ENCODE results near the gene LCA5L.
"Not testable (repeated sequence)": the region's sequence is repeated elsewhere in the genome, so short reads cannot be mapped to it uniquely, and the experiment has no call there.

The LCA5L gene

DNA sequence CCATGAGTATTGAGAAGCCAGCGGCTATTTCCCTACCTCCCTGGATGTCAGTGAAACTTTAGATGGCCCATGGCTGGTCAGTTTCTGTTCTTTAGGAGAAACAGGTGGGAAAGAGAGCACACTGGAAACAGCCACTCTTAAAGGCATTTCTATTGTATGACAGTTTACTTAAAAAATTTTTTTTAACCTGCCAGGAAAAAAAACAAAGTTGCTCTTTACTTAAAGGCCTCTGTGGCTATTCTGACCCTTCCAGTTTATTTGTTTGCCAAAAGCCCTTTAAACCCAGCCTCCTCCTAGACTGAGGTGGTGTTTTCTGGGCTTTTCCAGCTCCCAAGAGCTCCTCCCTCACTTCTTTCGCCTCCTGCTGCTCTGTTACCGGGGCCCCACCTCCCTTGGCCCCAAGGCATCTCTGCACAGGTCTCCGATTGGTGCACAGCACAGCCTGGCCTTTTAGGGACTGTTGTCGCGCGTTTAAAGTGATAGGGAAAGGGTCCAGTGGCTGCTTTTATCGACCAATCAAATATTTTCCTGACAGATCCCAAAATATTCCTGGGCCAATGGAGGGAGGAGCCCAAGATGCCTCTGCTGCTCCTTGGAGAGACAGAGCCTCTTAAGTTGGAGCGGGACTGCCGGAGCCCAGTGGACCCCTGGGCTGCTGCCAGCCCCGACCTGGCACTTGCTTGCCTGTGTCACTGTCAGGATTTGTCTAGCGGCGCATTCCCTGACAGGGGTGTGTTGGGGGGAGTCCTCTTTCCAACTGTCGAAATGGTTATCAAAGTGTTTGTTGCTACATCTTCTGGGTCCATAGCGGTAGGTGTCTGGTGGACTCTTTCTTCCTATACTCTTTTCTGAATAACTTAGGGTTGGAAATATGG, 6.0 kb upstream of the LCA5L start, which contains the start of gene SH3BGR:
TSS of gene SH3BGR (plus strand) at position 639 of the 875 bp plus-strand sequence. CDS start at position 766, 127 bp downstream.
- DNase-seq = peak; percentile 13

DNA sequence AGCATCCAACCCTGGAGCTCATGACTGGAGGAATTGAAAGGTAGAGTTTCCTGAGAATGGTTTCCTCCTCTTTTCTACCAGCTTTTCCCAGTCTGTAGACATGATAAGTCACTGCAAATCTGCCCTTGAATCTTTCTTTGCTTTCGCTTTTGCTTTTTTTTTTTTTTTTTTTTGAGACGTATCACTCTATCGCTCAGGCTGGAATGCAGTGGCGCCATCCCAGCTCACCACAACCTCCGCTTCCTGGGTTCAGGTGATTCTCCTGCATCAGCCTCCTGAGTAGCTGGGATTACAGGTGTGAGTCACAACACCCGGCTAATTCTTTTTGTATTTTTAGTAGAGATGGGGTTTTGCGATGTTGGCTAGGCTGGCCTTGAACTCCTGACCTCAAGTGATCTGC, 1.7 kb upstream of the LCA5L start:
- DNase-seq = no peak

DNA sequence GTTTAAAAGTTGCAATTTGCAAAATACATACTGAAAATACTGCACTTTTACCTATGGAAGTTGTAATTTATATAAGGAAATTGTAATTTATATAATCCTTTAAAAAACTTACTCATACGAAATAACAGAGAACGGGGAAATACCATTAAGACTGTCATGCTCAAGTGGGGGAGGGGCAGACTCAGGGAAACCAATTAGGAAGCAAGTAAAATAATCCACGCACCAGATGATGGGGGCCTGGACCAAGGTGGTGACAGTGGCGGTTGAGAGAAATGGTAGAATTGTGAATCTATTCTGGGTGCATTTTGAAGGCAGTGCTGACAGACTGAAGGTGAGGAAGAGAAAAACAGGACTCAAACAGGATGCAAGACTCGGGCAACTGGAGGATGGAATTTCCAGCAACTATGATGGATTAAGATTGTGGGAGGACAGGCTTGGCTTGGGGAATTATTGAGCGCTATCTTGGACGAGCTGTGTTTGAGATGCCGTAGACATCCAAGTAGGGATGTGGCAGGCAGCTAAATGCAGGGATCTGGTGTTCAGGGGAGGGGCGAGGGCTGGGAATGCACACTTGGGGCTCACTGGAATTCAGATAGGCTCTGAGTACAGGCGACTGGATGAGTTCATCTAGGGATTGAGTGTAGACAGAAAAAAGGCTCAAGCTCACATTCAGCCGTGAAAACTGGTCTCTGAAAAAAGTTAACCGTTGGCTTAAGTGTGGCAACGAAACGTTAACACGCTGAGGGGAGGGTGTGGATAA, 977 bp downstream of the LCA5L start:
- peak; percentile 26 for DNase-seq

DNA sequence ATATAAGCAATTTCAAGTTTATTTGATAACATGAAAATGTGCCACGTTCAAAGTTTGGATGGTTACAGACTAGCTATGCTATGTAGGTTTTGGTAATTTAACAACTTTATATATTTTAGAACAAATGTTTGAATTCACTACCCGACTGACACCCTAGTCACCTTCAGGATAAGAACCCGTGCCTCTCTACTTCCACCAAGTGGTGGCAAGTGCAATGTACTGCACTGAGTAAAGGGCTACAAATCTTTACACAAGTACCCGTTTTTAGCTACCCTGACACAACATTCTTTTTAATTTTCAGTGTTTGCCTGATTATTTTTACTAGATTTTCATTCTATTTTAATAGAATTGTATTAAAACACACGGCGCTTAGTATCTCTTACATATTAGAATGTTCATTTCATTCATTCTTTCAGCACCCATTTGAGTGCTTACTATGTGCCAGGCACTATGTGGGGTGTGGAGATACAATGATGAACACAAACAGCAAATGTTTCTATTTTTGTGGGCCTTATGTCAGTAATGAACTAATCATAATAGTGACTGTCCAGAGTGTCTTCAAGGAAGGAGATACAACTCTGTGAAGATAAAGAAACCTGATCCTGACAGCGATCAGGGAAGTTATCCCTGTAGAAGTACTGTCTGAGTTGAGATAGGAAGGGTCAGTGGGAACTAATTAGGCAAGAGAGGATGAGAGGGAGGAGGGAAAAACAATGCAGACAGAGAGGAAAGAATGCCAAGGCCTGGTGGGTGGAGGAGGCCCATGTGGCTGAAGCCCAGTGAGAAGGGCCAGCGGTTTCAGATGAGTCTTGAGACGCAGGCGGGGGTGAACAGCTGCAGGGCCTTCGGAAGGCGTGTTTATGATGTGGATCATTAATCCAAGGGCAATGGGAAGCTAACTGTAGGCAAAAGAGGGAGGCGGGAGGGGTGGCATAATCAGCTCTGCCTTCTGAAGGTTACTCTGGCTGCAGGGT, 3.8 kb downstream of the LCA5L start:
- DNase-seq = peak; percentile 50

DNA sequence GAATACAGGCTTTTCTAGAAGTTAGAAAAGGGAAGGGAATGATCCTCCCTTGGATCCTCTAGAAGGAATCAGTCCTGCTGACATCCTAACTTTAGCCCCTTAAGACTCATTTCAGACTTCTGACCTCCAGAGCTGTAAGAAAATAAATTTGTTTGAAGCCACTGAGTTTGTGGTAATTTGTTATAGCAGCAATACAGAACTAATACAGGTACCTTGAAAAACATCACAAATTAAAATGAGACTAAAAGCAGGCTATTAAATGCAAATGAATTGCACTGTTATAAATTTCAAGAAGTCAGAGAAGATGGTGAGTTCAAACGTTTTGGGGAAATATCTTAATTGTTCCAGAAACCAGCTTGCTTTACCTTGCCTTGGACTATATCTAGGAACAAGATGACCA, 6.3 kb downstream of the LCA5L start:
- no peak for DNase-seq

DNA sequence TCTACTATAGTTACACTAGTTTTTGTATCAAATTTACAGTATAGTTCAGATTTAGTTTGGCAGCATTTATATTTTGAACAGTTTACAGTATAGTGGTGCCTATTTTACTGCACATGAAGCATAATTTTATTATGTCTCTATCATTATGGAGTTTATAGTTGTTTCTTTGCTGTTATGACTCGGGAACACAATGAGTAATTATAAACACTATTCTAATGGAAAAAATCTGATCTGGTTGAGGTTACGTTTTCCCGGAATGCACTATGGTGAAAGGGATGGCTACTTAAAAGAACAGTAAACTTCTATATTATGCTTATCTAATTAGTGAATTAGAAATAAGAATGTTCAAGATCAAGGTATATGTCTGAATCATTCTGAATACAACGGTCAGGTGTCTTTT, 10.6 kb downstream of the LCA5L start:
- no peak for DNase-seq

DNA sequence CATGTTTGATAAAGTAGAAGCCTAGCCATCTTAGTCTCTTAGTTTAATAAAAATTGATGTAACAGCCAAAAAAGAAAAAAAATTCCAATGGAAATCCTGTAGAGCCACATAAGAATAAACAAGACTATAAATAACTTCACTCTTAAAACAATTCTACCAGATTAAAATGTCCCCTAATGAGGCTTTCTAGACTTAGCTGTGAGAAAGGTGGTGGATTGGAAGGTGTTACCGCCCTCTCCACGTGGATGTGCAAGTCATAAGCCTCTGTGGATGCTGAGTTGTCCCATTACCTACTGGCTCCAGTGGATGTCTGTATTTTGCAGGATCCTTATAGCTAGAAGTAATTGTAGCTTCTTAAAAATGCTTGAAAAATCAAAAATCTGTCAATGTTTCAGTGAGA, 14.6 kb downstream of the LCA5L start:
- no peak for DNase-seq

DNA sequence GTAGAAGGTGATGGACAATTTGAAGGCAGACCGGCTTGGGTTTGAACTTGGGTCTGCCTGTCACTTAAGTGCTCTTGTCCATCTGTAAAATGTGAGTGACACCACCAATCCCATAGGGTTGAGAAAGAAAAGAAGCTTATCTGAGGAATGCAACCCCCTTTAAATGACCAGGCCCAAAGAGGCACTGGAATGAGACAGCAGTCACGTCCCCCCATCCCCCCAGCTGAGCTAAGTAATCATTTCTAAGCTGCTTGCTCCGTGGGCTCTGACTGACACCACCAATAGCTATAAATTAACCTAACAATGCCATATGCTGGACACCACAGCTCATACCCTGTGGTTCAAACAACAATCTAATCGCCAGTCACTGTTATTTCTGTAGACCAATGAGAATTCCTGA, 15.1 kb downstream of the LCA5L start:
- DNase-seq = no peak

DNA sequence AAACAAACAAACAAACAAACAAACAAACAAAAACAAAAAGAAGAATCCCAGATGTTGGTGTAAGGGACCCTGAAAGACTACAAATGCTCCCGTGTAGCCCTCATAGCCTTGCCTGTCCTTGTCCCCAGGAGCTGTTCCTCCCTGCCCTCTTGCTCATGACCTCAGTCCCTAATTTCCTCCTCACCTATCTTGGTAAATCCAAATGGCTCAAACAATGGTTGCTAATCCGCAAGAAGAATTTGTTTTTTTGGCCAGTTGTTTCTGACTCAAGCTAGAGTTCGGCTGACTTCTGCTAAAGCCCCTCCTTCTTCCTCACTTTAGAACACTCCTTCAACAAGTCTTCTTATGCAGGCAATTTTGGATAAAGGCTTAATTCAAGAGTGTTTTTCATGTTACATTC, 15.6 kb downstream of the LCA5L start:
- no peak for DNase-seq

DNA sequence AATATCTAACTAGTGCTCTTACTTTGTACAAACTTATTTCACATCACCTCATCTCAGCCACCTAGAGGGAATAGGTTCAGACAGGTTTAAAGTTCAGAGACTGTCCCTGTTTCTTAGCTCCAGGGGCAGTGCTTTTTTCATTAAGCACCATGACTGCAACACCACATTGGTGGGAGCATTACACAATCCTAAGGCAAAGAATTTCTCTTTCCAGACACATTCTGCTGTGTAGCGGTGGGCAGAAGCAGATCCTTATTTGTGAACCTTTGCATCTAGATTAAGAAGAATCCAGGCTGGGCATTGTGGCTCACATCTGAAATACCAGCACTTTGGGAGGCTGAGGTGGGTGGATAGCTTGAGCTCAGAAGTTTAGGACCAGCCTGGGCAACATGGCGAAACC, 16.1 kb downstream of the LCA5L start:
- DNase-seq = no peak

DNA sequence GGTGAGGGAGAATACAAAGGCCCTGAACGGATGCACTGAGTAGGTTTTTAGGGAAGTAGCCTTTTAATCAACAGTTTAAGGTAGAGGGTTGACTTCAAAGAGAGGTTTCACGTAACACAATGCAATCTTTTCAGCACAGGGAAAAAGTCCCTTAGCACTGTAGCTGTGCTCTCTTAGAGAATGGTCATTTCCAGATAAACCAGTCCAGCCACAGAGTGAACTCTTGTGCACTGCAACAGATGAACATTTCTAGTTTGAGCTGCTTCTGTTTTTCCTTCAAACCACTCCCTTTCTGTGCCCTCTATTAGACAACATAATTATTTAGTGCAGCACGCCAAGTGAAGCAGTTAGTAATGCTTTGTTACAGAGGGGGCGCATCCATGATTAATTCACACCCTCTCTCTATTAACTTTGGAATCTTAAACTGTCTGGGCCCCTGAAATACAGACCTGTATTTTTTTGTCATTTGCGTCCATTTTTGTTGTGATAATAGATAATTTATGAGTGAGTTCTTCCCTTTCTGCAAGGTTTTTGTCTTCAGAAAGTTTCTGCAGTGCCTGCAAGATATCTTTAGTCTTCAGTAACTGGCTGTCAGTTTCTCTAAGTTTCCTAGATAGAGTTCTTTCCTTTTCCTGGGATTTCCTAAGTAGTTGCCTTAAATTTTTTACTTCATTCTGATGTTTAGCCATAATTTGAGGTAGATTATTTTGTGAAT, 22.9 kb downstream of the LCA5L start:
- peak; percentile 45 for DNase-seq

DNA sequence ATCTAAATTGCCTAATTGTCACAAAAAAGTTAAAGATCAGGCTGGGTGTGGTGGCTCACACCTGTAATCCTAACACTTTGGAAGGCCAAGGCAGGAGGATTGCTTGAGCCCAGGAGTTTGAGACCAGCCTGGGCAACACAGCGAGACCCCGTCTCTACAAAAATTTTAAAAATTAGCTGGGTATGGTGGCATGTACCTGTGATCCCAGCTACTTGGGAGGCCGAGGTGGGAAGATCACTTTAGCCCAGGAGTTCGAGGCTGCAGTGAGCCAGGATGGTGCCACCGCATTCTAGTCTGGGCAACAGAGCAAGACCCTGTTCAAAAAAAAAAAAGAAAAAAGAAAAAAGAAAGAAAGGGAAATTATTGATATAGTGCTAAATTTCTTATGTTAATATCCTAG, 26.4 kb downstream of the LCA5L start:
- DNase-seq = not testable (repeated sequence)

DNA sequence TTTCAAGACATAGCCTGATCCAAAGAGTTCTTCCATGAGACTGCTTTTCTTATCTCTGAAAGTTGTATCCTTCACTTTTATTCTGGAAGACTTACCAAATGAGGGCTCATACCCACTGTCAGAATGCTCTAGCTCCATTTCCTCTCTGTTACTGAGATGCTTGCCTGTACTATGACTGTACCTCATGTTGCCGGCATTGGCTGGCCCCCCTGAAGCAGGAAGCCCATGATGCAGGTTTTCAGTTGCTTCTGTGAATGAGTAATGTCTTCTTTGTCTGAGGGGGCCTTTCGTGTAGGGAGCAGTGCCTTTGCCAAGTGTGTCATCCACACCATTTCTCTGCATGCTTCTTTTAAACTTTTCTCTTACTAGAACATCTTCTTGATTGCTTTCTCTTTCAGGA, 39.5 kb downstream of the LCA5L start:
- no peak for DNase-seq

DNA sequence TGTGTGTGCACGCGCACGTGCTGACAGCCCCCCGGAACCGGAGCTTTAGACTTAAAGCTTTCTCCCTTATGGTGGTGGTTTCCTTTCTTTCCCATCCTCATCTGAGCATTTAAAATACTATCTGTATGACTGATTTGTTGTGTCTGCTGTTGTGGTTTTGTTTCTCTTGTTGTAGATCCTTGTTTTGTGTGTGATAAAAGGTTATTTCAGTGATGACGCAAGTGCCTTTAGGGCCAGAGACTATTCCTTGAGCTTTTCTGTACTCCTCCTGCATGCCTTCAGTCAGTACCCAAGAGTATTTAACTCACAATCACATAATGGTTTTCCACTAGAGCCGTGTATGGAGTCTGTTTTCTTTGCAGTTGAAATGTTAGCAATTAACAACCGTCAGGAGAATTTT, 45.4 kb downstream of the LCA5L start:
- no peak for DNase-seq

DNA sequence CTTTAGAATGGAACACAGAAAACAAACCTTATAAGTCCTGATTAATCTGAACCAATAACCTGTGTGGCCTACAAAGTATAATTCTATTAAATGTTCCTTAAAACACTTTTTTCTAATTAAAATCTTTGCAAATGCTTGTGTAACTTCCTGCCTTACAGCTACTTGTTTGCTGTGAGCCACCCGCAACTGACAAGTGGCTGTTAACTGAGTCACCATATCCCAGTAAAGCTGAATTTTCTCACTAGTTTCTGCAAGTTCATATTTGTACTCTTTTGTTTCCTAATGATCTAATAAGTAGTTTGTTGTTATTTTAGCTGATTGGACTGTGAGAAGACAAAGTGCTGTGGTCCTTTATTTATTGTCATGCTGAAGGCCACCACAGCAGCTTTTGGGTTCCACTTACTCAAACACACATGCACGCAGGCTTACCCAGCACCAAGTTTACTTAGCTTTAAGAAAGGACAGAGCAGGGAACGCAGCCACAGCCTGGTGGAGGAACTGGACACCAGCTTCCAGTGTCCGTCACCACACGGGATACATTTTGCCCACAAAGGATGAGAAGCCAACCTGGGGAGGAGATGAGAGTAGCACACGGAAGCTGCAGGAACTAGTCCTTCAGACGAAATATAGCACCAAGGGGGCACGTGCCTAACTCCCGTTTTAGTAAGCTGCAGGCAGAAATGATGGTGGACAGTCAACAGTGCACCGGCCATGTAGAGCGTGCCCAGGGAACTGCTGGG, 47.8 kb downstream of the LCA5L start:
- no peak for DNase-seq

DNA sequence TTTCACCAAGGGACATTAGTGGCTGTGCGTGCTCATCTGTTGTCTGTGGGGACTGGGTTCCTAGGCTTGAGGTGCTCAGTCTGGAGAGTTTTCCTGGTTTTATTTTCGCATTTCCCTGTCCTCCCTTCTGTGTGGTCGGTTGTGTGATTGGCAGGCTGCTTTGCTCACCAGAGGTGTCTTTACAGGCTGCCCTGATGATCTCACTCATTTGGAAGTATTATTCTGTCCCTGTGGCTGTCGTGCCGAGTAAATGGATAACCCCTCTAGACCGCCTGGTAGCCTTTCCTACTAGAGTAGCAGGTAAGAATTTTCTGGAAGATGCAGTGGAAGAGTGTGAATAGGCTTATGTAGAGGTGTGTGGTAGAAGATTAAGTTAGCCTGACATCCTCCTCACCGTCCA, 52.6 kb downstream of the LCA5L start:
- DNase-seq = no peak

DNA sequence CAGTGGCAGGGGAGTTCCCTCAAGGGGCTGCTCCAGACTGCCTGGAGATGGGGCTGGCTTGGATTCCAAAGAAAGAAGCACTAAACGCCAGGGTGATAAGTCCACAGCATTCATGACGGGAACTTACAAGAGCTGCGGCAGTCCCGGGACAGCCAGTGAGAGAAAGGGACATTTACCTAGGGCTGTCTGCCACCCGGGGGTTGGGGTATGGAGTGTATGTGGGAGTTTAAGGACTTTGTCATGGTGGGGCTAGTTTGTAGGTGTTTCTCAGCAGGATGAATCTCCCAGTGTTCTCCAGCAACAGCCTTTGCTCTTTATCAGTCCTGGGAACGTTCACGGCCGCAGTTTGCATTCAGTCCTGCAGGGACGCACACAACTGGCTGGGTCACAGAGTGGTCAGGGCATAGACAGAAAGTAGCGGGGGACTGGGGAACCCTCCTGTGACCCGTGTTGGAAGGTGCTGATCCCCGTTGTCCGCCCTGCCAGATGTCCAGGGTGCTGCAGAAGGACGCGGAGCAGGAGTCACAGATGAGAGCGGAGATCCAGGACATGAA, 55.3 kb downstream of the LCA5L start:
- no peak for DNase-seq

DNA sequence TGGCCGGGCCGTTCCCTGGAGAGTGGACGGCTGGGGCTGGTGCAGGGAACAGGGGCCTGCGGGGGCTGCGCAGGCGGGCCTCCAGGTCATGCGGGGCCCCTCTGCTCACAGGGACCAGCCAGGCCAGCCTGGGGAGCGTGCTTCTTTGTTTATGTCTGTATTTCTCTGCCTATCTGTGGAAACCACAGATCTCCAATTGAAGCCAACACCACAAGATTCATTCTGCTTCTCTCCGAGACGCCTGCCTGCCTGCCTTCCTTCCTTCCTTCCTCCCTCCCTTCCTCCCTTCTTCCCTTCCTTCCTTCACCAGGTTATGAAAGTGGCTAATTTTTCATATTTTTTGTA, 56.8 kb downstream of the LCA5L start:
- no peak for DNase-seq

DNA sequence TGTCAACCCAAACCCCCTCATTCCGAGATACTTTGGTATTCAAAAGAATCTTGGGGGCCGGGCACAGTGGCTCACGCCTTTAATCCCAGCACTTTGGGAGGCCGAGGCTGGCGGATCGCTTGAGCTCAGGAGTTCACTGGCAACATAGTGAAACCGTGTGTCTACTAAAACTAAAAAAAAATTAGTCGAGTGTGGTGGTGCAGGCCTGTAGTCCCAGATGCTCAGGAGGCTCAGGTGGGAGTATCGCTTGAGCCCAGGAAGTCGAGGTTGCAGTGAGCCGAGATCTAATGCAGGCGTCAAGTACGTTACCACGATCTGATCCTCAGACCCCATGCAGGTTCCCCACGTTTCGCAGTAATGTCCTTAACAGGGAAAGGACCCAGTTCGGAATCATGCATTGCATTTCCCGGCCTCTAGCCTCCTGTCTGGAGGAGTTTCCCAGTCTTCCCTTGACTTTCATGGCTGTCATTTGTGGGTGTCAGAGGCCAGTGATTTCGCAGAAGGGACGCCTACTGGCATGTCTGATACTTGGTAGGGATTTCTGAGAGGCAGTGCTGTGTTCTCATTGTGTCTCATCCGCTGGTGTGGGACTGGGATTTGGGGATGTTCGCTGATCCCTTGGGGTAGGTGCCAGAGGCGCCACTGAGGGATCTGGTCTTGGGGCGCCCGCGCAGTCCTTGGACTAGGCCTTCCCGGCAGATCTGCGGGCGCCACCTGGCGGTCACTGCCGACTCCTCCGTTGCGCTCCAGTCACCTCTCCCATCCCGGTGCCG, 57.4 kb downstream of the LCA5L start:
- peak; percentile 82 for DNase-seq

DNA sequence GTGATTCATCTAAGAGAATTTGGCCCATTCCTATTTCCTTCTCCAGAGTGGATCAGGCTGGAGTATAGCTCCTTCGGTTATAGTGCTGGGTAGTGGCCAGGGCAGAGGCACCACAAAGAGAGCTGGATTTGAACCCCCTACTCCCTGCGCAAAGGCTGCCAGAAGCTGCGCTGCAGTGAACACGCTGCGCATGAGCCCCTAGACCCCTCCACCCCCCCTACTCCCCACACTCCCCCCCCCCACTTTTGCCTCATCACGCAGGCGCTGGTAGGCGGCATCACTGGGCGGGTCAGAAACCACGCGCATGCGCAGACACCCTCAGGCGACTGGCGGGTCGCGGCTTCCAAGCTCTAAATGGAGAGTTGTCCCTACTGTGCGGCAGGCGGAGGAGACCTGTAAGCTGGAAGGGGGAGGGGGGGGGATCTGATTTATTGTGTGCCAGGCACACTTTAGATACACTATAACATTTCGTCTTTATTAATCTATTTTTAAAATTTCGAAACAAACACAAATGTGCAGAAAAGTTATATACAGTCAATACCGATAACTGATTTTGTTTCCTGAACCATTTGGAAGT, 58.0 kb downstream of the LCA5L start:
- peak; percentile 93 for DNase-seq

Data from NCI-H510A treated with DMSO at 0.1 percent for 48 hours (cell line).